GM20000 (cell line): Measurements from ENCODE around the gene SNCAIP.
A peak's percentile ranks its signal among the peaks of the same experiment; 100 is the strongest.

ENCODE experiments used
- DNase-seq: peaks from one replicate; pipeline ENCODE4 v3.0.0; 2012; ENCODE audit warnings: low spot score
- TF ChIP-seq, protein P1 (sequence below): IDR thresholded peaks from 2 replicates; pipeline ENCODE4 v1.5.1; 2012; ENCODE audit warnings: mild to moderate bottlenecking, control low read depth; ENCODE audit errors: extremely low read depth, missing control alignments

SNCAIP gene

DNA sequence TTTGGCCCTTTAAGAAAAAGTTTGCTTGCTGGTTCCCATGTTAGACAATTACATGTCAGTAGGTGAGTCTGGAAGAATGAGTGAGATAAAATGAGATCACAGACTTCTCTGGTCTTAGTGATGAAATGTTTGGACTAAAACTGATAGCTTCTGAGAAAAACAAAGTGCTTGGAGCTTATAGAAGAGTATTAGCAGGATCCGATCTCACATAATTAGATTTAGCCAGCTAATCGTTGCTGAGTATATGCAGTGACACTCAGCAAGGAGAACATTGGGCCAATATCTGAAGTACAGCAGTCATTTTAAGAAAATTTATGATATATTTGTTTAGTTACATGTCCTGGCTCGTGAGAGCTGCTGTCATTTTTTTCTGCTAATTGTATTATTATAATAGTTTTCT is 135.8 kb downstream of the SNCAIP start:
- DNase-seq = no peak

DNA sequence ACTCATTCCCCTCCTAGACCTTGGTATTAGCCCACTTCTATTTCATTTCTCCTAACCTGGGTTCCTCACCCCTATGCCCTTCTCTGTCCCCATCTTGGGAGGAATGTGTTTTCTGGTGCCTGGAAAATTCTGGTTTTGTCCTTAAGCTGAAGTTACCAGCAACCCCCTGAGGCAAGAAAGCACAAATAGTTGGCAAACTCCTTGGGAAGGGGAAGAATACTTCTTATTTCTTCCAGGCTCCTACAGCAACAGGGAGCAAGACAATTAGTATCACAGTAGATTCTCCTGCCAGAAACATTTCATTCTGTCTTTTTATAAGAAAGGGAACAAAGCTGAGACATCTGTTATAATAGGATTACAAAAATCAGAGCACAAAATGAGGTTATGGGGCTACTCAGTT is 142.5 kb downstream of the SNCAIP start:
- no peak for DNase-seq
- TF ChIP-seq, protein P1, sequence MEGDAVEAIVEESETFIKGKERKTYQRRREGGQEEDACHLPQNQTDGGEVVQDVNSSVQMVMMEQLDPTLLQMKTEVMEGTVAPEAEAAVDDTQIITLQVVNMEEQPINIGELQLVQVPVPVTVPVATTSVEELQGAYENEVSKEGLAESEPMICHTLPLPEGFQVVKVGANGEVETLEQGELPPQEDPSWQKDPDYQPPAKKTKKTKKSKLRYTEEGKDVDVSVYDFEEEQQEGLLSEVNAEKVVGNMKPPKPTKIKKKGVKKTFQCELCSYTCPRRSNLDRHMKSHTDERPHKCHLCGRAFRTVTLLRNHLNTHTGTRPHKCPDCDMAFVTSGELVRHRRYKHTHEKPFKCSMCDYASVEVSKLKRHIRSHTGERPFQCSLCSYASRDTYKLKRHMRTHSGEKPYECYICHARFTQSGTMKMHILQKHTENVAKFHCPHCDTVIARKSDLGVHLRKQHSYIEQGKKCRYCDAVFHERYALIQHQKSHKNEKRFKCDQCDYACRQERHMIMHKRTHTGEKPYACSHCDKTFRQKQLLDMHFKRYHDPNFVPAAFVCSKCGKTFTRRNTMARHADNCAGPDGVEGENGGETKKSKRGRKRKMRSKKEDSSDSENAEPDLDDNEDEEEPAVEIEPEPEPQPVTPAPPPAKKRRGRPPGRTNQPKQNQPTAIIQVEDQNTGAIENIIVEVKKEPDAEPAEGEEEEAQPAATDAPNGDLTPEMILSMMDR = no peak

More for the DNA sequence above, 135.8 kb downstream of the SNCAIP start:
- TF ChIP-seq, protein P1 = no peak

DNA sequence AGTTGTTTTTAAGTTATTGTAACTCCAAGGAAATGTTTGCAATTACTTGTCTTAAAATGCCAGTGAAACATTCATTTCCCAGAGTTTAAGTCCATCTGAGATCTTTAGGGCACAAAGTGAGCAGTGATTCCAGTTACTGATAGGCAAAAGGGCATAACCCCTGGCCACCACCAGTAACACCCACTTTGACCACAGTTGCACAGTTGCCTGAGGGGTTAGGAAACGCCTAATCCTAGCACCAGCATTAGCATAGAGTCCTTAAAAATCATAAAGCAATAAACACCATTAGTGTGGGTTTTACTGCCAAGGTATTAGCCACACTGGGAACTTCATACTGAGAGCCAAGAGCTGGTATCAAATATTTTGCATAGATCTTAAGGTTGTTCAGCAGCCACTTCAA is 143.9 kb downstream of the SNCAIP start:
- TF ChIP-seq, protein P1 = no peak

DNA sequence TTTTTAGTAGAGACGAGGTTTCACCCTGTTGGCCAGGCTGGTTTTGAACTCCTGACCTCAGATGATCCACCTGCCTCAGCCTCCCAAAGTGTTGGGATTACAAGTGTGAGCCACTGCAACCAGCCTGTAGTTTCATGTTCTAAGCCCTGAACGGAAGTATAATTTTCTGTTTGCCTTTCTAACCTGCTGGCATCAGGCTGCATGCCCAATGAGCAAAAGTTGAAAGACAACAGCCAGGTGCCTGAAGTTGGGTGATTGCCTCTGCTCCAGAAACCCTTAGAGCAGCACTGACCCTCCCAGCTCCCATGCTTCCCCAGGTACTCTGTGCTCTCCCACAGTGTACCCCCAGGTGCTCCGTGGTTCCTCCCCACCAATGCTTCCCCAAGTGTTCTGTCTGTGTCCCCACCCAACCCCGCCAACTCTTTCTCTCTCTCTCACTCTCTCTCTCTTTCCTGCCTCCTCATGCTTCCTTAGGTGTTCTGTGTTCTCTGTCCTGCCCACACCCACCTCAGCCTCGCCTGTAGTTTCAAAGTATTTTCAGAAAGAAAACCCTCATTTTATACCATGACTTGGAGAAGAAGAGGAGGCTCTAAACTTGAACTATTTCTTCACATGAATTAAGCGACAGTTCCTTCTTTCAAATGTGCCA is 145.3 kb downstream of the SNCAIP start:
- DNase-seq = no peak
- TF ChIP-seq, protein P1 = no peak

More for the DNA sequence above, 143.9 kb downstream of the SNCAIP start:
- no peak for DNase-seq

DNA sequence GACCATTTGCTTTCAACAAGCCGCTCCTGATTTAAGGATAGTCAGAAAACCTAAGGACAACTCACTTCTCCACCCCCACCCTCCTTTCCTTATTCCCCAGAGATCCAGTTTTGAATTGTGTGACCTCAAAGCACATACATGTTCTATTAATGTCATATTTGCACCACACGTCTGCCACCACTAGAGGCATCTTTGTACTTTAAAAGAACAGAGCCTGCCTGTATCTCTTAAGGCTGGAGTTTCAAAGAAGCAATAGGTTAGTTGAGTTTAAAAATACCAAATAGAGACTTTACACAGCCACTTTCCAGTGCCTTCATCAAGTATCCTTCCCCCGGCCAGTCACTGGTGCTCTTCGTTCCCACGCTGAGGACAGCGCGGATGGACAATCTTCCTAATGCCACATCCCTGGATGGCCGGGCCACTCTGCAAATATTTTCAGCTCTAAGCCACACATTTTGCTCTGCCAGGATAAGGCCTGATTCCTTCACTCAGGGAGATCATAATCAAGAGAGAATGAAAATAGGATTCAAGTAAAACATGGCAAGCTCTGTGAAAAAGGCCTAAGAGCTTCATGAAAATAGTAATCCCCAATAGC is 146.3 kb downstream of the SNCAIP start:
- peak; percentile 32 for DNase-seq
- TF ChIP-seq, protein P1 = peak; percentile 33

DNA sequence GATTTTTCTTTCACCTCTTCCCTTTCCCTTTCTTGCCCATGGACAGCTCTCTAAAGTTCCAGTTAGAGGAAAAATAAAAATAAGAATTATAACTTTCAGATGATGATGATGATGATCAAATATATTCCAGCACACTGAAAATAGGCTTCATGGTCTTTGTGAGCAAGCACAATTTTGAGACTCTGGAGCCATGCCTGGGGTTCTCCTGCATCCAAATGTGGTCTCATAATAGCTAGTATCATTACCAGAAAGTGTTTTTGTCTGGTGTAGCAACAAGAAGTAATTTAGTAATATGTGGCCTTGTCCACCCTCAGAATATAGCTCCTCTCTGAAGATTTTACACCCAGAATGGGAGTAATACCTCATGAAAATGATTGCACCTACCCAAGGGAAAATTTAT is 150.4 kb downstream of the SNCAIP start:
- DNase-seq = no peak
- TF ChIP-seq, protein P1 = no peak

DNA sequence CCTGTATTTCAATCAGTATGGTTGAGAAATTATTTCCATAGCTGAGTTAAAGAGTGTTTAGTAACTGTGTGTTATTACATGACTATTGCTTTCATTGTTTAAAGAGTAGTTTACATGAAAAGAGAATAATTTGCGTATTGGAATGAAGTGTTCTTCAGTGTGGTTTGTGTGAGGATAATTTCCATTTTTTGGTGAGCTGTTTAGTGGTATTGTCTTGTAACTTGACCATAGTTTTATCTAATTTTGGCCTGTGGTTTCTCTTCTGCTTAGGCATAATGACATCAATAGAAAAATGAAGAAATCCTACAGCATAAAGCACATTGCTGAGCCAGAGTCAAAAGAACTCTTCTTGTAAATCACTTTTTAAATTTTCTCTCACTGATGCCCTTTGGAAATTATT is 151.2 kb downstream of the SNCAIP start:
- TF ChIP-seq, protein P1 = no peak
- no peak for DNase-seq
